ENCODE measurements around the gene PCDH9.

DNA sequence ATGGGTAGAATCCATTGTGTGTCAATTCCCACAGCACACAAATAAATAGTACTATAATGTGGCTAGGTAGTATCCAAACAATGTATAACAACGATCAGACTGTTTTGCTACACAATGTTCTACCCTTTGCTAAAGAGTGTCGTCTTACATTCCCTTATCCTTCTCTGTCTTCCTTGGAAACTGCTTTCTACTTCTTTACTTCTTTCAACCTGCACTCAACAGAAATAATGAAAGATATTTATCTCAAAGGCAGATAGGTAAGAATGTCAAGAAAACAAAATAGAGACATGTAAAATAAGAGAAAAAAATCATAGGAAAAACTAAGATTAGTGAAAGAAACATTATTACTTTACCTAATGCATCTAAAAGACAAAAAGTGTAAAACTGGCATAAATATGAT lies 814.7 kb downstream of the PCDH9 start:
- no peak for TF ChIP-seq POLR2AphosphoS5 (IDR thresholded peaks at IDR 0.05; ENCODE audit: insufficient read depth in 1 of 2, low read depth in 1 of 2)
- TF ChIP-seq, protein P1, sequence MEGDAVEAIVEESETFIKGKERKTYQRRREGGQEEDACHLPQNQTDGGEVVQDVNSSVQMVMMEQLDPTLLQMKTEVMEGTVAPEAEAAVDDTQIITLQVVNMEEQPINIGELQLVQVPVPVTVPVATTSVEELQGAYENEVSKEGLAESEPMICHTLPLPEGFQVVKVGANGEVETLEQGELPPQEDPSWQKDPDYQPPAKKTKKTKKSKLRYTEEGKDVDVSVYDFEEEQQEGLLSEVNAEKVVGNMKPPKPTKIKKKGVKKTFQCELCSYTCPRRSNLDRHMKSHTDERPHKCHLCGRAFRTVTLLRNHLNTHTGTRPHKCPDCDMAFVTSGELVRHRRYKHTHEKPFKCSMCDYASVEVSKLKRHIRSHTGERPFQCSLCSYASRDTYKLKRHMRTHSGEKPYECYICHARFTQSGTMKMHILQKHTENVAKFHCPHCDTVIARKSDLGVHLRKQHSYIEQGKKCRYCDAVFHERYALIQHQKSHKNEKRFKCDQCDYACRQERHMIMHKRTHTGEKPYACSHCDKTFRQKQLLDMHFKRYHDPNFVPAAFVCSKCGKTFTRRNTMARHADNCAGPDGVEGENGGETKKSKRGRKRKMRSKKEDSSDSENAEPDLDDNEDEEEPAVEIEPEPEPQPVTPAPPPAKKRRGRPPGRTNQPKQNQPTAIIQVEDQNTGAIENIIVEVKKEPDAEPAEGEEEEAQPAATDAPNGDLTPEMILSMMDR (IDR thresholded peaks at IDR 0.05), result no peak
